Mucosa of stomach (tissue), 1 donor: ENCODE measurements around the gene PIWIL1.

Experiments
- H3K27me3 ChIP-seq: one replicate; pipeline ENCODE4 v1.7.0; 2013; ENCODE audit warnings: mild to moderate bottlenecking, low read length; ENCODE audit not compliant: control insufficient read depth, insufficient read depth
- H3K36me3 ChIP-seq: one replicate; pipeline ENCODE4 v1.7.0; 2013; ENCODE audit warnings: low read length; ENCODE audit not compliant: control insufficient read depth, insufficient read depth
- H3K4me1 ChIP-seq: one replicate; pipeline ENCODE4 v1.7.0; 2013; ENCODE audit warnings: mild to moderate bottlenecking, low read length; ENCODE audit not compliant: control insufficient read depth, insufficient read depth
- H3K4me3 ChIP-seq: one replicate; pipeline ENCODE4 v1.7.0; 2013; ENCODE audit warnings: low read length
- H3K9ac ChIP-seq: one replicate; pipeline ENCODE4 v1.7.0; 2013; ENCODE audit warnings: mild to moderate bottlenecking, low read length, moderate library complexity
- H3K9me3 ChIP-seq: one replicate; pipeline ENCODE4 v1.7.0; 2013; ENCODE audit warnings: mild to moderate bottlenecking, low read length, moderate library complexity; ENCODE audit not compliant: control insufficient read depth
- donor health status: Pancreatic carcinoma.

The PIWIL1 gene

GRCh38 chr12:130421896-130422295 is 84.2 kb downstream of the PIWIL1 start:
- Histone ChIP-seq H3K4me1 (no peaks in the 10 kb centered on the region), H3K4me3 (no peak overlapping the region), H3K9me3 (no peaks in the 10 kb centered on the region), H3K27me3 (no peaks in the 10 kb centered on the region), H3K36me3 (no peaks in the 10 kb centered on the region), H3K9ac (no peak overlapping the region)
